ENCODE data around the gene CDHR2.

The CDHR2 gene

GRCh38 chr5:176619569-176620332 lies 70.6 kb downstream of the CDHR2 start:
- no peak for DNase-seq (ENCODE audit: low read depth)

GRCh38 chr5:176620333-176620981 lies 71.3 kb downstream of the CDHR2 start:
- DNase-seq (ENCODE audit: low read depth) = peak; percentile 50

GRCh38 chr5:176621661-176622079 lies 72.5 kb downstream of the CDHR2 start:
- no peak for DNase-seq (ENCODE audit: low read depth)

GRCh38 chr5:176624142-176624541 lies 75.0 kb downstream of the CDHR2 start:
- no peak for DNase-seq (ENCODE audit: low read depth)

GRCh38 chr5:176624938-176625337 lies 75.8 kb downstream of the CDHR2 start:
- DNase-seq (ENCODE audit: low read depth) = no peak

- no peak for DNase-seq (ENCODE audit: low read depth)
Observed at GRCh38 chr5:176625512-176625911, 76.4 kb downstream of the CDHR2 start.

GRCh38 chr5:176625966-176626875 lies 77.1 kb downstream of the CDHR2 start:
- DNase-seq (ENCODE audit: low read depth) = no peak

GRCh38 chr5:176626876-176627236 lies 77.7 kb downstream of the CDHR2 start:
- DNase-seq (ENCODE audit: low read depth) = no peak

- DNase-seq (ENCODE audit: low read depth) = no peak
Observed at GRCh38 chr5:176627582-176627981, 78.4 kb downstream of the CDHR2 start.

GRCh38 chr5:176628406-176629228 lies 79.5 kb downstream of the CDHR2 start:
- no peak for DNase-seq (ENCODE audit: low read depth)

- no peak for DNase-seq (ENCODE audit: low read depth)
Observed at GRCh38 chr5:176629317-176629852, 80.2 kb downstream of the CDHR2 start.

GRCh38 chr5:176629853-176630680 lies 80.9 kb downstream of the CDHR2 start, which contains the start of the genes EIF4E1B and SNCB:
TSS of gene EIF4E1B (plus strand) at chr5:176630675. CDS start at chr5:176642788, 12,113 bp downstream.
TSS of gene SNCB (minus strand) at chr5:176630534. CDS start at chr5:176629654, 880 bp downstream.
- peak; percentile 47 for DNase-seq (ENCODE audit: low read depth)

- no peak for DNase-seq (ENCODE audit: low read depth)
Observed at GRCh38 chr5:176630681-176631222, 81.6 kb downstream of the CDHR2 start.

- DNase-seq (ENCODE audit: low read depth) = no peak
Observed at GRCh38 chr5:176631383-176632200, 82.5 kb downstream of the CDHR2 start.

- DNase-seq (ENCODE audit: low read depth) = no peak
Observed at GRCh38 chr5:176632745-176633144, 83.6 kb downstream of the CDHR2 start.

- no peak for DNase-seq (ENCODE audit: low read depth)
Observed at GRCh38 chr5:176633598-176633997, 84.5 kb downstream of the CDHR2 start.

GRCh38 chr5:176636426-176636825 lies 87.3 kb downstream of the CDHR2 start:
- peak; percentile 29 for DNase-seq (ENCODE audit: low read depth)

- no peak for DNase-seq (ENCODE audit: low read depth)
Observed at GRCh38 chr5:176637556-176637955, 88.4 kb downstream of the CDHR2 start.

- no peak for DNase-seq (ENCODE audit: low read depth)
Observed at GRCh38 chr5:176638437-176638836, 89.3 kb downstream of the CDHR2 start.

Data from EH (cell line).